ENCODE measurements around the gene LIAS. TPM values are rescaled to one million over a fixed set of nuclear protein-coding genes. Genes with fewer than 3 reads are reported as not detected.

LIAS gene
- total and polyA plus RNA-seq, 2 of the 13 experiments (the other 11 are each of a cell fraction or from before 2014, with no cell fraction given): 16.0 to 16.6 TPM

- in situ Hi-C loops (cut with HindIII; ENCODE audit: extremely low pct_ligation_motif_present, low pct_unique_long_range_greater_than_20kb): no loop called here
- Histone ChIP-seq H3K36me3 (replicated peaks in 1 of 2; ENCODE audit: control insufficient read depth in 1 of 2, insufficient read depth in 2 of 2, low read length in 2 of 2) (peaks cover 8 to 51% of the 10 kb centered on the region in 2 experiments), H3K9ac (ENCODE audit: insufficient read depth, low read depth, low read length) (peak overlapping the region; percentile 97), H3K4me3 (replicated peaks in 1 of 3; ENCODE audit: insufficient read depth in 1 of 3, low read depth in 2 of 3, low read length in 3 of 3) (peak overlapping the region; percentile 84 to 97 (median 93)), H3K4me2 (ENCODE audit: low read depth, low read length) (peak overlapping the region; percentile 91), H3K27ac (ENCODE audit: extremely low read length, insufficient read depth, low read length) (peak overlapping the region; percentile 87), H3K9me3 (ENCODE audit: low read length) (no peaks in the 10 kb centered on the region), H3K27me3 (ENCODE audit: control insufficient read depth in 1 of 2, insufficient read depth in 2 of 2, low read length in 2 of 2) (no peaks in the 10 kb centered on the region; a peak in 1 of 5 replicates), H3K79me2 (ENCODE audit: insufficient read depth, low read length) (peaks cover 52% of the 10 kb centered on the region), H4K20me1 (ENCODE audit: insufficient read depth, low read length) (peaks cover 54% of the 10 kb centered on the region), H2AFZ (ENCODE audit: low read length) (no peak overlapping the region), H3K4me1 (ENCODE audit: insufficient read depth, low read length) (peaks cover 65% of the 10 kb centered on the region)
- ATAC-seq (no peak), FAIRE-seq (no peak), DNase-seq (ENCODE audit: low spot score) (no peak)
- TF ChIP-seq TFDP2 (CRISPR knock-in tag; IDR thresholded peaks at IDR 0.05) (no peak), MED1 (CRISPR knock-in tag; IDR thresholded peaks at IDR 0.05) (no peak), HOMEZ (CRISPR knock-in tag; IDR thresholded peaks at IDR 0.05; ENCODE audit: low read depth) (no peak), SIN3A (IDR thresholded peaks at IDR 0.05; ENCODE audit: borderline replicate concordance, low read depth, low read length) (no peak), BATF2 (CRISPR knock-in tag; IDR thresholded peaks at IDR 0.05) (no peak), RBFOX2 (IDR thresholded peaks at IDR 0.05; ENCODE audit: low read depth, low read length) (peak; percentile 53; the same call in 1 of the 2 replicates), ZNF121 (CRISPR knock-in tag; IDR thresholded peaks at IDR 0.05) (peak; percentile 84), ZXDC (CRISPR knock-in tag; IDR thresholded peaks at IDR 0.05) (no peak), POLR2G (IDR thresholded peaks at IDR 0.05; ENCODE audit: low read depth, low read length) (0 out of 2 replicates have a peak, but pooled peaks have one; percentile 39), NFE2L1 (CRISPR knock-in tag; IDR thresholded peaks at IDR 0.05; ENCODE audit: borderline replicate concordance) (no peak), ZNF770 (CRISPR knock-in tag; IDR thresholded peaks at IDR 0.05) (peak; percentile 30; the same call in 1 of the 2 replicates), ZNF30 (CRISPR knock-in tag; IDR thresholded peaks at IDR 0.05) (no peak), ZNF572 (CRISPR knock-in tag; IDR thresholded peaks at IDR 0.05) (no peak), SRF (IDR thresholded peaks at IDR 0.05; ENCODE audit: low read depth, low read length) (no peak), ZNF564 (CRISPR knock-in tag; IDR thresholded peaks at IDR 0.05) (no peak)
- POLR2A ChIA-PET: interaction anchor here (2.0 to 4.0 kb wide), 5 partner anchors 28 to 92 kb away, joined by 10 to 50 read pairs (median 30); partner anchors contain the start of genes KLB and RFC1
- intact Hi-C loops (cut with micrococcal nuclease; ENCODE audit: unreplicated experiment): no loop called here
- CTCF ChIA-PET (ENCODE audit: low intra/inter-chr PET ratio, low total read pairs): no interaction called here
- 32% methylated on average over 10 of the region's 10 CpGs for WGBS (ENCODE audit: low lambda C conversion rate)
- no TSS peak for BruUV-seq (replicated peaks)
These were observed 1.7 kb upstream of the LIAS start for GRCh38 chr4:39456946-39457763.

Measured in HepG2 (cell line).